Measurements from ENCODE around the gene ZNF117. TPM values are rescaled to one million over a fixed set of nuclear protein-coding genes. Genes with fewer than 3 reads are reported as not detected.

Gene ZNF117
- polyA plus RNA-seq, 2 of the 4 experiments (the other 2 are of a cell fraction), result 0.98 to 1.3 TPM

Small RNA genes lying within 50 kb of the gene (small RNA-seq; reads per million reads assigned to genes)
- 0 reads per million in 6 experiments for gene RNU6-1229P

Other genes starting within 250 kb of the ZNF117 start
- gene ZNF138, start 196.6 kb downstream of the ZNF117 start, polyA plus RNA-seq (2011; rRNA removed), result 6.3 TPM in 2 replicates
- 3.8 to 4.0 TPM (median 3.9 TPM) in 3 replicates for gene ZNF138, start 196.6 kb downstream of the ZNF117 start, polyA plus RNA-seq (2017; fragmentation: RNase III; extraction: RNeasy Plus Mini Kit Qiagen cat#74134 plus additional on column Dnase treatment)
- 5.2 TPM in 2 replicates for gene ZNF273, start 87.8 kb downstream of the ZNF117 start, polyA plus RNA-seq (2011; rRNA removed)
- gene ZNF273, start 87.8 kb downstream of the ZNF117 start, polyA plus RNA-seq (2017; fragmentation: RNase III; extraction: RNeasy Plus Mini Kit Qiagen cat#74134 plus additional on column Dnase treatment), result 2.5 to 3.1 TPM (median 3.1 TPM) in 3 replicates
- 5.7 and 5.8 TPM in 2 replicates for gene ERV3-1, start 15.7 kb upstream of the ZNF117 start, polyA plus RNA-seq (2011; rRNA removed)
- gene ERV3-1, start 15.7 kb upstream of the ZNF117 start, polyA plus RNA-seq (2017; fragmentation: RNase III; extraction: RNeasy Plus Mini Kit Qiagen cat#74134 plus additional on column Dnase treatment), result 5.0 to 7.0 TPM (median 5.8 TPM) in 3 replicates